Upper lobe of left lung (tissue), 4 donors: ENCODE measurements around the gene UBASH3A.

Source experiments
- CTCF ChIP-seq, 6 experiments: fragments of 450-650 bp in 4 of 6; fragments of 200-600 bp in 2 of 6; sonication (generic) in 2 of 6; IDR thresholded peaks; one replicate each; pipeline ENCODE4 v1.5.1; 2016 to 2019; ENCODE audit warnings: antibody characterized with exemption in 6 of 6
- POLR2A ChIP-seq, 4 donors: fragments of 450-650 bp; IDR thresholded peaks; one replicate each; pipeline ENCODE4 v1.5.1; 2016 to 2017; ENCODE audit warnings: antibody characterized with exemption in 4 of 4, mild to moderate bottlenecking in 2 of 4

- TF ChIP-seq POLR2A (IDR thresholded peaks at IDR 0.05): no peak
- TF ChIP-seq CTCF (IDR thresholded peaks at IDR 0.05): no peak
Measured at GRCh38 chr21:42426424-42426823, 22.7 kb downstream of the UBASH3A start.
